K562 (cell line): ENCODE results near the gene TFF1. TPM values are rescaled to one million over a fixed set of nuclear protein-coding genes. Genes with fewer than 3 reads are reported as not detected.

Source experiments
- ATAC-seq: fragments of 200-7000 bp; cut with Tn5 transposase; 3 replicates; pipeline ENCODE4 v1.9.1; 2020; ENCODE audit warnings: moderate library complexity
- BruUV-seq: library from RNA; stranded (reverse); fragments of 400-500 nt; replicated peaks from 2 replicates; lab custom pipeline; 2021; lab: Mats Ljungman, UMichigan
- CTCF ChIA-PET: fragments of 300-600 bp; formaldehyde crosslinking; extraction: SDS; loops from one replicate; lab custom pipeline; 2021; ENCODE audit warnings: low intra/inter-chr PET ratio; lab: Yijun Ruan, JAX
- POLR2A ChIA-PET: fragments of 300-600, 350-650 bp; sonication (Branson Sonifier 250); formaldehyde crosslinking; extraction: SDS; loops from one replicate; lab custom pipeline; 2021; ENCODE audit warnings: antibody characterized with exemption, inconsistent platforms; lab: Yijun Ruan, JAX
- DNase-seq, 4 experiments: peaks; one replicate each; pipeline versions ENCODE4 v3.0.0 to v3.0.0-alpha.2; 2011 to 2018; ENCODE audit warnings: low spot score in 3 of 4, mixed read lengths in 3 of 4; ENCODE audit errors: extremely low read depth in 1 of 4
- FAIRE-seq: peaks from 2 replicates; lab custom pipeline; 2011; peaks lifted over from hg19 to GRCh38; lab: Jason Lieb, UNC
- H2AFZ ChIP-seq: 2 replicates; pipeline ENCODE4 v1.6.0; 2011; ENCODE audit warnings: low read depth, low read length, control low read depth, inconsistent platforms
- H3K27ac ChIP-seq: fragments of 200-600 bp; 3 replicates; pipeline ENCODE4 v1.8.0; 2011; ENCODE audit warnings: low read depth, mild to moderate bottlenecking, control low read depth, inconsistent platforms, low read length, moderate library complexity, mixed read lengths; ENCODE audit errors: extremely low read depth
- H3K27me3 ChIP-seq, 2 experiments: fragments of 300-600 bp in 1 of 2; 2 replicates in 1 of 2; 3 replicates in 1 of 2; pipeline versions ENCODE4 v1.6.0 to v1.8.0; 2011; ENCODE audit warnings: inconsistent platforms in 2 of 2, low read length in 2 of 2, mild to moderate bottlenecking in 1 of 2, mixed read lengths in 1 of 2, moderate library complexity in 1 of 2; ENCODE audit not compliant: control insufficient read depth in 2 of 2, insufficient read depth in 2 of 2
- H3K36me3 ChIP-seq: fragments of 300-600 bp; 3 replicates; pipeline ENCODE4 v1.8.0; 2011; ENCODE audit warnings: mild to moderate bottlenecking, low read length, inconsistent platforms; ENCODE audit not compliant: control insufficient read depth, insufficient read depth
- H3K4me1 ChIP-seq, 2 experiments: fragments of 200-600 bp in 1 of 2; replicated peaks in 1 of 2; 2 replicates in 1 of 2; 3 replicates in 1 of 2; pipeline versions ENCODE4 v1.5.1 to v1.8.0; 2011; ENCODE audit warnings: inconsistent platforms in 2 of 2, low read length in 2 of 2, mild to moderate bottlenecking in 1 of 2, mixed read lengths in 1 of 2, moderate library complexity in 1 of 2; ENCODE audit not compliant: control insufficient read depth in 2 of 2, insufficient read depth in 2 of 2
- H3K4me2 ChIP-seq: 2 replicates; pipeline ENCODE4 v1.6.1; 2011; ENCODE audit warnings: low read length, control low read depth, inconsistent platforms, mixed read lengths; ENCODE audit not compliant: insufficient read depth
- H3K4me3 ChIP-seq: fragments of 200-600 bp; sonication (generic), shearing (Covaris generic); 2 replicates; pipeline ENCODE4 v1.5.1; 2016; ENCODE audit warnings: control low read depth, inconsistent platforms
- H3K79me2 ChIP-seq: fragments of 200-600 bp; 3 replicates; pipeline ENCODE4 v1.8.0; 2011; ENCODE audit warnings: low read length, inconsistent platforms; ENCODE audit not compliant: control insufficient read depth, insufficient read depth
- H3K9ac ChIP-seq, 2 experiments: 2 replicates each; pipeline versions ENCODE4 v1.6.0 to v1.6.1; 2011; ENCODE audit warnings: low read depth in 2 of 2, low read length in 2 of 2, control low read depth in 1 of 2, inconsistent platforms in 1 of 2, mild to moderate bottlenecking in 1 of 2, mixed read lengths in 1 of 2; ENCODE audit not compliant: insufficient read depth in 1 of 2
- H3K9me1 ChIP-seq: one replicate; pipeline ENCODE4 v1.6.0; 2011; ENCODE audit warnings: inconsistent platforms, mild to moderate bottlenecking, low read length, moderate library complexity; ENCODE audit not compliant: control insufficient read depth, insufficient read depth
- H3K9me3 ChIP-seq: replicated peaks from 2 replicates; pipeline ENCODE4 v1.5.1; 2011; ENCODE audit warnings: low read depth, low read length, inconsistent platforms; ENCODE audit not compliant: control insufficient read depth, insufficient read depth
- H4K20me1 ChIP-seq: replicated peaks from 2 replicates; pipeline ENCODE4 v1.6.1; 2011; ENCODE audit warnings: low read length, inconsistent platforms, mixed read lengths; ENCODE audit not compliant: control insufficient read depth, insufficient read depth
- CC2D1A ChIP-seq: fragments of 450-650 bp; IDR thresholded peaks from 2 replicates; pipeline ENCODE4 v1.6.1; 2017; ENCODE audit warnings: mild to moderate bottlenecking
- CREM ChIP-seq: IDR thresholded peaks from 2 replicates; pipeline ENCODE4 v1.6.1; 2014; ENCODE audit warnings: antibody characterized with exemption, low read depth
- E2F4 ChIP-seq: sonication (generic); formaldehyde crosslinking; IDR thresholded peaks from 2 replicates; pipeline ENCODE4 v1.8.0; 2022; ENCODE audit warnings: mild to moderate bottlenecking, low read depth, missing genetic modification reagents
- ESRRA ChIP-seq: fragments of 450-650 bp; IDR thresholded peaks from 2 replicates; pipeline ENCODE4 v1.6.1; 2014; ENCODE audit warnings: low read depth, mild to moderate bottlenecking, moderate library complexity, borderline replicate concordance
- JUN ChIP-seq, 2 experiments: sonication (generic) in 1 of 2; formaldehyde crosslinking in 1 of 2; IDR thresholded peaks; 2 replicates each; pipeline versions ENCODE4 v1.6.1 to v1.8.0; 2012 to 2022; ENCODE audit warnings: borderline replicate concordance in 2 of 2, mild to moderate bottlenecking in 2 of 2, improper control_type of control experiment in 1 of 2, low read depth in 1 of 2, low read length in 1 of 2, missing genetic modification reagents in 1 of 2
- MXI1 ChIP-seq: IDR thresholded peaks from 2 replicates; pipeline ENCODE4 v1.6.1; 2011; ENCODE audit warnings: low read depth, mild to moderate bottlenecking, improper control_type of control experiment, low read length
- PYGO2 ChIP-seq: fragments of 450-650 bp; IDR thresholded peaks from 2 replicates; pipeline ENCODE4 v1.6.1; 2016; ENCODE audit warnings: mild to moderate bottlenecking, missing genetic modification characterization, moderate library complexity, missing compliant biosample characterization
- RBM25 ChIP-seq: fragments of 200-400 bp; formaldehyde crosslinking; IDR thresholded peaks from 2 replicates; pipeline ENCODE4 v1.6.1; 2018; ENCODE audit warnings: low read length, low read depth, moderate library complexity; ENCODE audit not compliant: severe bottlenecking
- SIN3A ChIP-seq, 2 experiments: fragments of 150-350 bp in 1 of 2; IDR thresholded peaks; 2 replicates each; pipeline ENCODE4 v1.6.1; 2011 to 2016; ENCODE audit warnings: borderline replicate concordance in 2 of 2, low read depth in 2 of 2, low read length in 2 of 2, mild to moderate bottlenecking in 2 of 2, moderate library complexity in 2 of 2; ENCODE audit not compliant: control insufficient read depth in 1 of 2
- SMAD4 ChIP-seq: fragments of 250-450 bp; sonication (Bioruptor Pico); conservative IDR thresholded peaks from 2 replicates; pipeline ENCODE4 v1.8.0; 2021; ENCODE audit warnings: inconsistent platforms, mild to moderate bottlenecking, moderate library complexity
- SRSF3 ChIP-seq: fragments of 200-400 bp; formaldehyde crosslinking; IDR thresholded peaks from 2 replicates; pipeline ENCODE4 v1.6.1; 2016; ENCODE audit warnings: mild to moderate bottlenecking, low read length, moderate library complexity; ENCODE audit not compliant: insufficient read depth
- THRA ChIP-seq: fragments of 450-650 bp; IDR thresholded peaks from 2 replicates; pipeline ENCODE4 v1.6.1; 2017; ENCODE audit warnings: mild to moderate bottlenecking, moderate library complexity
- ZNF165 ChIP-seq: fragments of 250-450 bp; sonication (Bioruptor Pico); IDR thresholded peaks from 2 replicates; pipeline ENCODE4 v1.4.0; 2020; ENCODE audit warnings: borderline replicate concordance
- ZNF212 ChIP-seq: fragments of 450-650 bp; formaldehyde crosslinking; IDR thresholded peaks from 2 replicates; pipeline ENCODE4 v1.4.0; 2020; ENCODE audit warnings: mild to moderate bottlenecking
- ZNF655 ChIP-seq: fragments of 250-450 bp; sonication (Bioruptor Pico); IDR thresholded peaks from 2 replicates; pipeline ENCODE4 v1.5.0; 2021
- ZNF699 ChIP-seq: fragments of 250-450 bp; sonication (Bioruptor Pico); IDR thresholded peaks from 2 replicates; pipeline ENCODE4 v1.8.0; 2021; ENCODE audit warnings: mild to moderate bottlenecking, moderate library complexity; ENCODE audit not compliant: insufficient replicate concordance
- WGBS: fragments of 100-300 bp; shearing (Covaris generic); methylation state at CpG from one replicate; pipeline ENCODE4 v1.1.6; 2016; ENCODE audit warnings: low coverage, mixed read lengths; ENCODE audit not compliant: insufficient coverage; ENCODE audit errors: missing lambda C conversion rate; 5-methylcytosine and 5-hydroxymethylcytosine counted together
- in situ Hi-C: fragments of 300-500 bp; cut with MboI; formaldehyde crosslinking; loops from 4 replicates; pipeline ENCODE4 v1.15.0; 2018; ENCODE audit warnings: inconsistent platforms, mixed read lengths
- intact Hi-C: fragments of 100-400 bp; cut with micrococcal nuclease; formaldehyde crosslinking; loops from 2 replicates; pipeline ENCODE4 v1.14.2; 2022
- polyA plus RNA-seq, 8 experiments: library from polyadenylated mRNA; depleted of rRNA in 4 of 8; stranded (reverse) in 5 of 8; unstranded in 3 of 8; fragments of >200 nt; fragmentation: Nextera tagmentation in 2 of 8; fragmentation: Illumina TruSeq in 1 of 8; extraction: Ambion mirVana in 2 of 8; extraction: Trizol in 1 of 8; gene quantifications; 2 replicates each; pipeline versions ENCODE4 v1.2.1 to v1.2.3, GENCODE V29; 2011 to 2014; ENCODE audit warnings: inconsistent platforms in 1 of 8, missing spikeins in 1 of 8
- total RNA-seq, 7 experiments: library from RNA; depleted of rRNA in 6 of 7; stranded (reverse); fragments of >200 nt in 6 of 7; fragmentation: Illumina TruSeq in 2 of 7; extraction: Trizol in 2 of 7; gene quantifications; 2 replicates each; pipeline versions ENCODE4 v1.2.1 to v1.2.3, GENCODE V29; 2011 to 2021; ENCODE audit warnings: low replicate concordance in 1 of 7

The TFF1 gene
- total and polyA plus RNA-seq, 9 of the 15 experiments (the other 6 are each of a cell fraction or from before 2014, with no cell fraction given), result 0.31 TPM; not detected in 8

- no peaks in the 10 kb centered on the region for H3K9me1 ChIP-seq
- no peaks in the 10 kb centered on the region for H3K79me2 ChIP-seq
- POLR2A ChIA-PET, result interaction anchor here (1.2 kb wide), 1 partner anchor 9 kb away, joined by 5 read pairs; no protein-coding TSS in a partner anchor
- CTCF ChIA-PET, result no interaction called here
- DNase-seq (no peak), FAIRE-seq (no peak), ATAC-seq (no peak)
- H4K20me1 ChIP-seq, result no peaks in the 10 kb centered on the region
- no peak overlapping the region for H3K4me2 ChIP-seq
- no peaks in the 10 kb centered on the region for H3K9me3 ChIP-seq
- no TSS peak for BruUV-seq
- H3K27me3 ChIP-seq, result peaks cover 12 to 39% of the 10 kb centered on the region in 2 experiments
- H2AFZ ChIP-seq, result no peak overlapping the region
- TF ChIP-seq RBM25 (no peak), SMAD4 (CRISPR knock-in tag) (no peak), JUN (IDR thresholded peaks at IDR 0.05; ENCODE audit: borderline replicate concordance, low read depth, low read length) (no peak), JUN (CRISPR knock-in tag; IDR thresholded peaks at IDR 0.05; ENCODE audit: borderline replicate concordance) (no peak), ESRRA (no peak), E2F4 (no peak), CC2D1A (no peak), ZNF212 (CRISPR knock-in tag) (no peak), SIN3A (IDR thresholded peaks at IDR 0.05; ENCODE audit: borderline replicate concordance in 2 of 2, control insufficient read depth in 1 of 2, low read depth in 2 of 2, low read length in 2 of 2) (no peak), ZNF655 (CRISPR knock-in tag) (no peak), THRA (no peak), PYGO2 (tag) (no peak), MXI1 (no peak), SRSF3 (no peak), CREM (no peak), ZNF165 (CRISPR knock-in tag) (no peak), ZNF699 (CRISPR knock-in tag) (no peak)
- H3K9ac ChIP-seq, result no peak overlapping the region
- intact Hi-C loops, result no loop called here
- WGBS, result 65% methylated on average over 6 of the region's 6 CpGs
- in situ Hi-C loops, result no loop called here
- H3K27ac ChIP-seq, result no peak overlapping the region
- no peak overlapping the region for H3K4me3 ChIP-seq
- peaks cover 13 to 16% of the 10 kb centered on the region in 2 experiments; a peak in 3 of 5 replicates for H3K4me1 ChIP-seq
- H3K36me3 ChIP-seq, result no peaks in the 10 kb centered on the region
Observed at GRCh38 chr21:42387843-42388340, 21.6 kb upstream of the TFF1 start.
